Upper lobe of left lung (tissue), 4 donors: ENCODE measurements around the gene TSPAN11.

Experiments
- EP300 ChIP-seq, 4 donors: sonication (generic); formaldehyde crosslinking; IDR thresholded peaks; one replicate each; pipeline ENCODE4 v1.5.1; 2017; ENCODE audit warnings: antibody characterized with exemption in 4 of 4, control low read depth in 2 of 4
- TF ChIP-seq, protein P1 (sequence below), 6 experiments: fragments of 450-650 bp in 4 of 6; fragments of 200-600 bp in 2 of 6; sonication (generic) in 2 of 6; IDR thresholded peaks; one replicate each; pipeline ENCODE4 v1.5.1; 2016 to 2019; ENCODE audit warnings: antibody characterized with exemption in 6 of 6

DNA sequence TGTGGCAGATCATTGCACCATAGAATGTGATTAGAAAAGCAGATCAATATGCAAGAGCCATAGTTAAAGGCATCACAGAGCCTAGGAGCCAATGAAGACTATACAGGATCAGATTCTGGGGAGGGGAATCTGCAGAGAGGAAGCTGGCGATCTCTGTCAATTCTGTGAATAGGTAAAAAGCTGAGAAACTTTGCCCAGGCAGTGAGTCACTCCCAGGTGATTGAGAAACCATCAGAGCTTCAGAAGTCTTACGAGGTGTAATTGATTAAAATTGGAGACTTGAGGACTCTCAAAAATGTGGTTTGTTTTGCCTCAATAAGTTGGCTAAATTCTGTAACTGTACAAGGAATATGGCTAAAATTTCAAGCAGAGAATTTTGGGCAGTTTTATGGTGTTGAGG is 41.7 kb upstream of the TSPAN11 start:
- TF ChIP-seq, protein P1, sequence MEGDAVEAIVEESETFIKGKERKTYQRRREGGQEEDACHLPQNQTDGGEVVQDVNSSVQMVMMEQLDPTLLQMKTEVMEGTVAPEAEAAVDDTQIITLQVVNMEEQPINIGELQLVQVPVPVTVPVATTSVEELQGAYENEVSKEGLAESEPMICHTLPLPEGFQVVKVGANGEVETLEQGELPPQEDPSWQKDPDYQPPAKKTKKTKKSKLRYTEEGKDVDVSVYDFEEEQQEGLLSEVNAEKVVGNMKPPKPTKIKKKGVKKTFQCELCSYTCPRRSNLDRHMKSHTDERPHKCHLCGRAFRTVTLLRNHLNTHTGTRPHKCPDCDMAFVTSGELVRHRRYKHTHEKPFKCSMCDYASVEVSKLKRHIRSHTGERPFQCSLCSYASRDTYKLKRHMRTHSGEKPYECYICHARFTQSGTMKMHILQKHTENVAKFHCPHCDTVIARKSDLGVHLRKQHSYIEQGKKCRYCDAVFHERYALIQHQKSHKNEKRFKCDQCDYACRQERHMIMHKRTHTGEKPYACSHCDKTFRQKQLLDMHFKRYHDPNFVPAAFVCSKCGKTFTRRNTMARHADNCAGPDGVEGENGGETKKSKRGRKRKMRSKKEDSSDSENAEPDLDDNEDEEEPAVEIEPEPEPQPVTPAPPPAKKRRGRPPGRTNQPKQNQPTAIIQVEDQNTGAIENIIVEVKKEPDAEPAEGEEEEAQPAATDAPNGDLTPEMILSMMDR (IDR thresholded peaks at IDR 0.05): no peak
- TF ChIP-seq EP300 (IDR thresholded peaks at IDR 0.05): no peak
